Keratinocyte (primary cell): Measurements from ENCODE around the gene SERTM1. TPM values are rescaled to one million over a fixed set of nuclear protein-coding genes. Genes with fewer than 3 reads are reported as not detected.

ENCODE experiments used
- DNase-seq: peaks from one replicate; pipeline ENCODE4 v3.0.0-alpha.2; 2011; ENCODE audit warnings: low read depth, missing footprints, low spot score
- FAIRE-seq: peaks from 2 replicates; lab custom pipeline; 2011; peaks lifted over from hg19 to GRCh38; lab: Jason Lieb, UNC
- H2AFZ ChIP-seq: 2 replicates; pipeline ENCODE4 v1.6.0; 2012; ENCODE audit warnings: low read length, control low read depth, inconsistent platforms; ENCODE audit not compliant: control insufficient read depth
- H3K27ac ChIP-seq: 2 replicates; pipeline ENCODE4 v1.5.1; 2011; ENCODE audit warnings: low read length; ENCODE audit not compliant: control insufficient read depth, insufficient read depth
- H3K27me3 ChIP-seq: 3 replicates; pipeline ENCODE4 v1.6.0; 2011; ENCODE audit warnings: low read length; ENCODE audit not compliant: control insufficient read depth, insufficient read depth; ENCODE audit errors: extremely low read depth
- H3K36me3 ChIP-seq, 2 experiments: 2 replicates in 1 of 2; 3 replicates in 1 of 2; pipeline ENCODE4 v1.5.1; 2011; ENCODE audit warnings: low read length in 2 of 2, mild to moderate bottlenecking in 1 of 2; ENCODE audit not compliant: control insufficient read depth in 2 of 2, insufficient read depth in 2 of 2; ENCODE audit errors: extremely low read depth in 1 of 2
- H3K4me1 ChIP-seq: 3 replicates; pipeline ENCODE4 v1.5.1; 2011; ENCODE audit warnings: low read length; ENCODE audit not compliant: control insufficient read depth, insufficient read depth; ENCODE audit errors: extremely low read depth
- H3K4me2 ChIP-seq: 3 replicates; pipeline ENCODE4 v1.6.0; 2011; ENCODE audit warnings: low read depth, low read length; ENCODE audit not compliant: control insufficient read depth, insufficient read depth; ENCODE audit errors: extremely low read depth
- H3K4me3 ChIP-seq, 3 experiments: fragments of 200-600 bp in 1 of 3; sonication (generic) in 1 of 3; 2 replicates in 2 of 3; 3 replicates in 1 of 3; pipeline ENCODE4 v1.5.1; 2011 to 2016; ENCODE audit warnings: low read length in 3 of 3, mild to moderate bottlenecking in 3 of 3, control low read depth in 2 of 3, inconsistent platforms in 1 of 3, low read depth in 1 of 3, mixed read lengths in 1 of 3, mixed run types in 1 of 3, moderate library complexity in 1 of 3; ENCODE audit not compliant: control insufficient read depth in 2 of 3, insufficient read depth in 2 of 3; ENCODE audit errors: extremely low read depth in 1 of 3
- H3K79me2 ChIP-seq: 2 replicates; pipeline ENCODE4 v1.6.0; 2012; ENCODE audit warnings: low read length; ENCODE audit not compliant: control insufficient read depth, insufficient read depth
- H3K9ac ChIP-seq: 3 replicates; pipeline ENCODE4 v1.6.0; 2011; ENCODE audit warnings: low read length; ENCODE audit not compliant: control insufficient read depth, insufficient read depth; ENCODE audit errors: extremely low read depth
- H3K9me1 ChIP-seq: 3 replicates; pipeline ENCODE4 v1.6.0; 2011; ENCODE audit warnings: low read length; ENCODE audit not compliant: control insufficient read depth, insufficient read depth; ENCODE audit errors: extremely low read depth
- H3K9me3 ChIP-seq: 2 replicates; pipeline ENCODE4 v1.5.1; 2012; ENCODE audit warnings: low read depth, low read length; ENCODE audit not compliant: control insufficient read depth
- H4K20me1 ChIP-seq: 3 replicates; pipeline ENCODE4 v1.6.0; 2011; ENCODE audit warnings: low read length; ENCODE audit not compliant: control insufficient read depth, insufficient read depth; ENCODE audit errors: extremely low read depth
- CTCF ChIP-seq, 3 experiments: IDR thresholded peaks in 1 of 3; conservative IDR thresholded peaks in 1 of 3; optimal IDR thresholded peaks in 1 of 3; 2 replicates in 2 of 3; 3 replicates in 1 of 3; pipeline versions ENCODE3 to v1.5.1; 2011; ENCODE audit warnings: low read length in 3 of 3, mild to moderate bottlenecking in 3 of 3, moderate library complexity in 2 of 3, control low read depth in 1 of 3, inconsistent platforms in 1 of 3; ENCODE audit not compliant: insufficient read depth in 2 of 3; ENCODE audit errors: extremely low read depth in 1 of 3
- EZH2 ChIP-seq: IDR thresholded peaks from one replicate; pipeline ENCODE4 v1.6.1; 2012; ENCODE audit warnings: inconsistent platforms, mild to moderate bottlenecking, low read length, moderate library complexity
- dilution Hi-C: fragments of 300-500 bp; cut with MboI; formaldehyde crosslinking; loops from one replicate; pipeline ENCODE4 v1.7.0; 2020; ENCODE audit warnings: low sequenced_read_pairs; ENCODE audit not compliant: extremely low pct_ligation_motif_present
- polyA plus RNA-seq, 5 experiments: library from polyadenylated mRNA; depleted of rRNA in 3 of 5; stranded (reverse) in 3 of 5; stranded (forward) in 1 of 5; unstranded in 1 of 5; fragments of >200 nt; gene quantifications; 1 replicate in 1 of 5; 2 replicates in 3 of 5; 3 replicates in 1 of 5; pipeline versions ENCODE4 v1.2.1 to v1.2.3, GENCODE V29; 2011 to 2012; ENCODE audit warnings: missing spikeins in 2 of 5, low read depth in 1 of 5, low replicate concordance in 1 of 5

The SERTM1 gene
- polyA plus RNA-seq, 1 donor (not counting 4 experiments of a cell fraction or from before 2014, with no cell fraction given) = not detected

- dilution Hi-C loops = no loop called here
- H3K9me1 ChIP-seq = no peaks in the 10 kb centered on the region
- no peaks in the 10 kb centered on the region for H3K27me3 ChIP-seq
- no peaks in the 10 kb centered on the region for H3K79me2 ChIP-seq
- TF ChIP-seq CTCF (optimal IDR thresholded peaks at IDR 0.05 in 1 of 3, IDR thresholded peaks at IDR 0.05 in 1 of 3, conservative IDR thresholded peaks at IDR 0.05 in 1 of 3; ENCODE audit: extremely low read depth in 1 of 3, insufficient read depth in 2 of 3, low read length in 3 of 3) (no peak), EZH2 (no peak)
- no peak overlapping the region for H2AFZ ChIP-seq
- no peaks in the 10 kb centered on the region for H3K9me3 ChIP-seq
- no peak overlapping the region for H3K4me2 ChIP-seq
- H3K27ac ChIP-seq = no peak overlapping the region
- no peak overlapping the region for H3K9ac ChIP-seq
- FAIRE-seq (no peak), DNase-seq (no peak)
- no peaks in the 10 kb centered on the region for H3K36me3 ChIP-seq
- H3K4me1 ChIP-seq = no peaks in the 10 kb centered on the region
- no peak overlapping the region for H3K4me3 ChIP-seq
- no peaks in the 10 kb centered on the region for H4K20me1 ChIP-seq
Observed at GRCh38 chr13:36737524-36738083, 63.8 kb downstream of the SERTM1 start.

- no peaks in the 10 kb centered on the region for H3K27me3 ChIP-seq
- FAIRE-seq (no peak), DNase-seq (no peak)
- H3K9me3 ChIP-seq = no peaks in the 10 kb centered on the region
- H4K20me1 ChIP-seq = no peaks in the 10 kb centered on the region
- no peak overlapping the region for H3K4me2 ChIP-seq
- TF ChIP-seq CTCF (optimal IDR thresholded peaks at IDR 0.05 in 1 of 3, IDR thresholded peaks at IDR 0.05 in 1 of 3, conservative IDR thresholded peaks at IDR 0.05 in 1 of 3; ENCODE audit: extremely low read depth in 1 of 3, insufficient read depth in 2 of 3, low read length in 3 of 3) (no peak), EZH2 (no peak)
- no peaks in the 10 kb centered on the region for H3K9me1 ChIP-seq
- dilution Hi-C loops = no loop called here
- H3K4me1 ChIP-seq = no peaks in the 10 kb centered on the region
- H3K36me3 ChIP-seq = no peaks in the 10 kb centered on the region
- no peaks in the 10 kb centered on the region for H3K79me2 ChIP-seq
- H3K27ac ChIP-seq = no peak overlapping the region
- no peak overlapping the region for H3K9ac ChIP-seq
- no peak overlapping the region for H3K4me3 ChIP-seq
- no peak overlapping the region for H2AFZ ChIP-seq
Observed at GRCh38 chr13:36745436-36745835, 71.6 kb downstream of the SERTM1 start.
